ENCODE data around the gene CPEB3.

- TF ChIP-seq CTCF (conservative IDR thresholded peaks at IDR 0.05; ENCODE audit: low read length) (no peak), EZH2phosphoT487 (IDR thresholded peaks at IDR 0.05; ENCODE audit: borderline replicate concordance, low read depth, low read length) (no peak)
Measured at GRCh38 chr10:92203919-92204623, 86.8 kb downstream of the CPEB3 start.
